Activated CD4-positive, alpha-beta T cell treated with anti-CD3 and anti-CD28 coated beads for 36 hours (primary cell): ENCODE results near the gene RORB. TPM values are rescaled to one million over a fixed set of nuclear protein-coding genes. Genes with fewer than 3 reads are reported as not detected.
A peak's percentile ranks its signal among the peaks of the same experiment; 100 is the strongest.

Source experiments
- ATAC-seq: fragments of 200-7000 bp; cut with Tn5 transposase; one replicate; pipeline ENCODE4 v1.10.0; 2021; ENCODE audit warnings: mild to moderate bottlenecking, moderate library complexity
- CTCF ChIA-PET: fragments of 350-600 bp; sonication (Branson Sonifier 250); formaldehyde crosslinking; loops from one replicate; lab custom pipeline; 2021; ENCODE audit warnings: antibody characterized with exemption; lab: Charles Lee
- POLR2A ChIA-PET: fragments of 350-600 bp; sonication (Branson Sonifier 250); formaldehyde crosslinking; loops from one replicate; lab custom pipeline; 2021; ENCODE audit warnings: antibody characterized with exemption, inconsistent platforms; lab: Charles Lee
- DNase-seq: peaks from one replicate; pipeline ENCODE4 v3.0.0-alpha.2; 2020
- H3K27ac Mint-ChIP-seq: one replicate; pipeline ENCODE4 v1.8.0; 2021; ENCODE audit warnings: mixed read lengths
- H3K27me3 Mint-ChIP-seq: one replicate; pipeline ENCODE4 v1.8.0; 2021; ENCODE audit warnings: mixed read lengths
- H3K36me3 Mint-ChIP-seq: one replicate; pipeline ENCODE4 v1.8.0; 2021; ENCODE audit warnings: low read depth, mixed read lengths
- H3K4me1 Mint-ChIP-seq: one replicate; pipeline ENCODE4 v1.8.0; 2021; ENCODE audit warnings: mixed read lengths
- H3K4me3 Mint-ChIP-seq: one replicate; pipeline ENCODE4 v1.8.0; 2021; ENCODE audit warnings: mild to moderate bottlenecking, moderate library complexity, mixed read lengths
- H3K9me3 Mint-ChIP-seq: one replicate; pipeline ENCODE4 v1.8.0; 2021; ENCODE audit warnings: low read depth, mixed read lengths
- intact Hi-C, 2 experiments: fragments of 100-400 bp; cut with DNase I in 1 of 2; cut with micrococcal nuclease in 1 of 2; formaldehyde crosslinking; loops; one replicate each; pipeline versions ENCODE4 v1.14.2 to v1.15.1; 2022 to 2024; cut with DNase I, micrococcal nuclease
- total RNA-seq, 2 experiments: library from RNA; stranded (reverse); gene quantifications; one replicate each; pipeline ENCODE4 v1.2.3, GENCODE V29; 2021

Gene RORB
- total RNA-seq, 2 experiments from 2014 or later, result 0.05 TPM; not detected in 1

- peaks cover under 1% of the 10 kb centered on the region for H3K27me3 Mint-ChIP-seq
- no peaks in the 10 kb centered on the region for H3K9me3 Mint-ChIP-seq
- intact Hi-C loops, result no loop called here
- H3K4me3 Mint-ChIP-seq, result no peak overlapping the region
- ATAC-seq, result no peak
- no peak for DNase-seq
- ChIA-PET POLR2A (no interaction called here), CTCF (no interaction called here)
- H3K27ac Mint-ChIP-seq, result no peak overlapping the region
- no peaks in the 10 kb centered on the region for H3K36me3 Mint-ChIP-seq
- no peaks in the 10 kb centered on the region for H3K4me1 Mint-ChIP-seq
Observed at GRCh38 chr9:74663439-74663838, 166.3 kb downstream of the RORB start.

GRCh38 chr9:74666625-74667316, 169.6 kb downstream of the RORB start:
- no peak for ATAC-seq
- CTCF ChIA-PET, result interaction anchor here (0.8 kb wide), 1 partner anchor 8 kb away, joined by 3 read pairs; no protein-coding TSS in a partner anchor

GRCh38 chr9:74672237-74672636, 175.1 kb downstream of the RORB start:
- Mint-ChIP-seq H3K27me3 (peaks cover 2% of the 10 kb centered on the region), H3K4me1 (no peaks in the 10 kb centered on the region), H3K4me3 (no peak overlapping the region), H3K27ac (no peak overlapping the region), H3K36me3 (no peaks in the 10 kb centered on the region), H3K9me3 (no peaks in the 10 kb centered on the region)
- POLR2A ChIA-PET, result no interaction called here
- no peak for ATAC-seq
- DNase-seq, result no peak
- intact Hi-C loops, result no loop called here
- CTCF ChIA-PET, result no interaction called here

More at GRCh38 chr9:74666625-74667316, 169.6 kb downstream of the RORB start:
- no peak for DNase-seq
- H3K4me1 Mint-ChIP-seq, result no peaks in the 10 kb centered on the region
- H3K36me3 Mint-ChIP-seq, result no peaks in the 10 kb centered on the region
- intact Hi-C loops, result no loop called here
- H3K4me3 Mint-ChIP-seq, result no peak overlapping the region
- peaks cover 2% of the 10 kb centered on the region for H3K27me3 Mint-ChIP-seq
- no peaks in the 10 kb centered on the region for H3K9me3 Mint-ChIP-seq
- POLR2A ChIA-PET, result no interaction called here
- no peak overlapping the region for H3K27ac Mint-ChIP-seq

GRCh38 chr9:74674077-74674476, 176.9 kb downstream of the RORB start:
- Mint-ChIP-seq H3K4me3 (no peak overlapping the region), H3K9me3 (no peaks in the 10 kb centered on the region), H3K27me3 (no peaks in the 10 kb centered on the region), H3K4me1 (no peaks in the 10 kb centered on the region), H3K36me3 (no peaks in the 10 kb centered on the region), H3K27ac (no peak overlapping the region)
- intact Hi-C loops, result no loop called here
- DNase-seq (no peak), ATAC-seq (no peak)
- POLR2A ChIA-PET, result no interaction called here
- CTCF ChIA-PET, result no interaction called here

- POLR2A ChIA-PET, result no interaction called here
- ATAC-seq (no peak), DNase-seq (no peak)
- no peaks in the 10 kb centered on the region for H3K4me1 Mint-ChIP-seq
- H3K27ac Mint-ChIP-seq, result no peak overlapping the region
- H3K27me3 Mint-ChIP-seq, result peaks cover 7% of the 10 kb centered on the region
- no peaks in the 10 kb centered on the region for H3K9me3 Mint-ChIP-seq
- no peaks in the 10 kb centered on the region for H3K36me3 Mint-ChIP-seq
- CTCF ChIA-PET, result no interaction called here
- intact Hi-C loops, result no loop called here
- H3K4me3 Mint-ChIP-seq, result no peak overlapping the region
Observed at GRCh38 chr9:74681906-74682305, 184.8 kb downstream of the RORB start.

GRCh38 chr9:74683322-74683721, 186.2 kb downstream of the RORB start:
- no peak overlapping the region for H3K4me3 Mint-ChIP-seq
- DNase-seq, result no peak
- intact Hi-C loops, result no loop called here
- ChIA-PET POLR2A (no interaction called here), CTCF (no interaction called here)
- ATAC-seq, result no peak
- no peaks in the 10 kb centered on the region for H3K36me3 Mint-ChIP-seq
- no peaks in the 10 kb centered on the region for H3K4me1 Mint-ChIP-seq
- H3K9me3 Mint-ChIP-seq, result no peaks in the 10 kb centered on the region
- H3K27ac Mint-ChIP-seq, result no peak overlapping the region
- peaks cover 7% of the 10 kb centered on the region for H3K27me3 Mint-ChIP-seq

- Mint-ChIP-seq H3K27ac (no peak overlapping the region), H3K9me3 (no peaks in the 10 kb centered on the region), H3K4me1 (no peaks in the 10 kb centered on the region), H3K36me3 (no peaks in the 10 kb centered on the region), H3K4me3 (no peak overlapping the region), H3K27me3 (peaks cover 3% of the 10 kb centered on the region)
- no peak for ATAC-seq
- POLR2A ChIA-PET, result no interaction called here
- DNase-seq, result no peak
- CTCF ChIA-PET, result no interaction called here
- intact Hi-C loops, result no loop called here
Observed at GRCh38 chr9:74691058-74691457, 193.9 kb downstream of the RORB start.

- CTCF ChIA-PET, result no interaction called here
- H3K27ac Mint-ChIP-seq, result no peak overlapping the region
- H3K4me3 Mint-ChIP-seq, result no peak overlapping the region
Observed at GRCh38 chr9:74696520-74696919, 199.4 kb downstream of the RORB start.

GRCh38 chr9:74697535-74697934, 200.4 kb downstream of the RORB start:
- Mint-ChIP-seq H3K36me3 (no peaks in the 10 kb centered on the region), H3K9me3 (no peaks in the 10 kb centered on the region), H3K27ac (no peak overlapping the region), H3K4me1 (no peaks in the 10 kb centered on the region), H3K4me3 (no peak overlapping the region), H3K27me3 (peaks cover 25% of the 10 kb centered on the region)
- no peak for DNase-seq
- ChIA-PET POLR2A (no interaction called here), CTCF (no interaction called here)
- no peak for ATAC-seq
- intact Hi-C loops, result no loop called here

More at GRCh38 chr9:74696520-74696919, 199.4 kb downstream of the RORB start:
- peaks cover 23% of the 10 kb centered on the region for H3K27me3 Mint-ChIP-seq
- DNase-seq (peak; percentile 12), ATAC-seq (peak; percentile 49)
- intact Hi-C loops, result no loop called here
- POLR2A ChIA-PET, result no interaction called here
- H3K9me3 Mint-ChIP-seq, result no peaks in the 10 kb centered on the region
- no peaks in the 10 kb centered on the region for H3K36me3 Mint-ChIP-seq
- no peaks in the 10 kb centered on the region for H3K4me1 Mint-ChIP-seq

- Mint-ChIP-seq H3K36me3 (no peaks in the 10 kb centered on the region), H3K27ac (no peak overlapping the region), H3K9me3 (no peaks in the 10 kb centered on the region), H3K27me3 (peaks cover 8% of the 10 kb centered on the region), H3K4me3 (no peak overlapping the region), H3K4me1 (no peaks in the 10 kb centered on the region)
- CTCF ChIA-PET, result no interaction called here
- POLR2A ChIA-PET, result no interaction called here
- ATAC-seq, result no peak
- intact Hi-C loops, result no loop called here
- no peak for DNase-seq
Observed at GRCh38 chr9:74711341-74711740, 214.2 kb downstream of the RORB start.

- Mint-ChIP-seq H3K27ac (no peak overlapping the region), H3K4me1 (no peaks in the 10 kb centered on the region), H3K27me3 (peaks cover 10% of the 10 kb centered on the region), H3K9me3 (no peaks in the 10 kb centered on the region), H3K4me3 (no peak overlapping the region), H3K36me3 (no peaks in the 10 kb centered on the region)
- intact Hi-C loops, result no loop called here
- no peak for DNase-seq
- ChIA-PET POLR2A (no interaction called here), CTCF (no interaction called here)
- ATAC-seq, result no peak
Observed at GRCh38 chr9:74718709-74719108, 221.6 kb downstream of the RORB start.

- no peak overlapping the region for H3K27ac Mint-ChIP-seq
- H3K4me1 Mint-ChIP-seq, result no peaks in the 10 kb centered on the region
- ATAC-seq (no peak), DNase-seq (no peak)
- H3K4me3 Mint-ChIP-seq, result no peak overlapping the region
- no peaks in the 10 kb centered on the region for H3K36me3 Mint-ChIP-seq
- ChIA-PET CTCF (no interaction called here), POLR2A (interaction anchor here (0.6 kb wide), 1 partner anchor 140 kb away, joined by 3 read pairs; no protein-coding TSS in a partner anchor)
- no peaks in the 10 kb centered on the region for H3K9me3 Mint-ChIP-seq
- H3K27me3 Mint-ChIP-seq, result peaks cover 10% of the 10 kb centered on the region
- intact Hi-C loops, result no loop called here
Observed at GRCh38 chr9:74719306-74719705, 222.2 kb downstream of the RORB start.
